KMS-11 (cell line): Measurements from ENCODE around the gene PGBD5.

Experiments used
- H2AFZ ChIP-seq: fragments of 200-600 bp; sonication (generic); 2 replicates; pipeline ENCODE4 v1.6.1; 2016; ENCODE audit warnings: antibody characterized with exemption, mixed run types, low read depth
- H3K27ac ChIP-seq: fragments of 200-600 bp; sonication (generic); 2 replicates; pipeline ENCODE4 v1.6.1; 2016; ENCODE audit warnings: mild to moderate bottlenecking, mixed run types
- H3K27me3 ChIP-seq: fragments of 200-600 bp; sonication (generic); 2 replicates; pipeline ENCODE4 v1.6.1; 2017; ENCODE audit warnings: mild to moderate bottlenecking, low read depth, mixed run types, moderate library complexity; ENCODE audit not compliant: insufficient read depth
- H3K36me3 ChIP-seq: fragments of 200-600 bp; sonication (generic); 2 replicates; pipeline ENCODE4 v1.6.1; 2017; ENCODE audit warnings: mild to moderate bottlenecking, mixed run types; ENCODE audit not compliant: insufficient read depth
- H3K4me1 ChIP-seq: fragments of 200-600 bp; sonication (generic); 2 replicates; pipeline ENCODE4 v1.6.1; 2016; ENCODE audit warnings: mild to moderate bottlenecking, low read depth, mixed run types; ENCODE audit not compliant: poor library complexity, severe bottlenecking
- H3K4me2 ChIP-seq: fragments of 200-600 bp; sonication (generic); 2 replicates; pipeline ENCODE4 v1.7.0; 2016; ENCODE audit warnings: mild to moderate bottlenecking, mixed run types
- H3K4me3 ChIP-seq: fragments of 200-600 bp; sonication (generic); IDR thresholded peaks from 2 replicates; pipeline ENCODE4 v1.6.1; 2017; ENCODE audit warnings: low read depth, low read length, mixed read lengths; ENCODE audit not compliant: insufficient read depth
- H3K79me2 ChIP-seq: fragments of 200-600 bp; sonication (generic); 2 replicates; pipeline ENCODE4 v1.6.1; 2016; ENCODE audit warnings: low read depth, mixed run types; ENCODE audit not compliant: insufficient read depth
- H3K9ac ChIP-seq: fragments of 200-600 bp; sonication (generic); 2 replicates; pipeline ENCODE4 v1.6.1; 2016; ENCODE audit warnings: mild to moderate bottlenecking, mixed run types
- H4K20me1 ChIP-seq: fragments of 200-600 bp; sonication (generic); 2 replicates; pipeline ENCODE4 v1.6.1; 2016; ENCODE audit warnings: mild to moderate bottlenecking, mixed run types; ENCODE audit not compliant: insufficient read depth
- TF ChIP-seq, protein P1 (sequence below): fragments of 200-600 bp; sonication (generic); conservative IDR thresholded peaks from 2 replicates; pipeline ENCODE4 v1.6.1; 2017; ENCODE audit warnings: low read depth, mild to moderate bottlenecking, antibody characterized with exemption, low read length, moderate library complexity, mixed read lengths

Gene PGBD5

DNA sequence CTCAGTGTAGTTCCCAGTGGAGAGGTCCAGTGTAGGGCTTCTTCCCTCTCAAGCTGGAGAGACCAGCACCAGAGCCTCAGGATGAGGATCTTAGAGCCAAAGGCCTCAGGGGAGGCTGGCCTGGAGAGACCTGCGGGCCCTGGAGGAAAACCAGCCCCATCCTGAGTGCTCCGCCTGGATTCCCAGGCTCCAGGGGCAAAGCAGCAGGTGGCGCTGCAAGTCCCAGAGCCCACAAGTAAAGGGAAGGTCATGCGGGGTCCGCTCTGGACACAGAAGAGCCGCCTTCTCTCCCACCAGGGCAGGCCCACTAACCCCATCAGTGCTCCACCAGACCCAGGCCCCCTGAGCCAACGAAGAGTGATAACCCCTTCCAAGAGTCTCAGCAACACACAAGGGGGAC, 22.7 kb downstream of the PGBD5 start:
- Histone ChIP-seq H3K27ac (no peak overlapping the region), H3K36me3 (no peaks in the 10 kb centered on the region), H3K4me3 (no peak overlapping the region), H2AFZ (no peak overlapping the region), H3K9ac (no peak overlapping the region), H3K27me3 (no peaks in the 10 kb centered on the region), H3K79me2 (no peaks in the 10 kb centered on the region), H3K4me2 (no peak overlapping the region), H4K20me1 (no peaks in the 10 kb centered on the region), H3K4me1 (no peaks in the 10 kb centered on the region)
- TF ChIP-seq, protein P1, sequence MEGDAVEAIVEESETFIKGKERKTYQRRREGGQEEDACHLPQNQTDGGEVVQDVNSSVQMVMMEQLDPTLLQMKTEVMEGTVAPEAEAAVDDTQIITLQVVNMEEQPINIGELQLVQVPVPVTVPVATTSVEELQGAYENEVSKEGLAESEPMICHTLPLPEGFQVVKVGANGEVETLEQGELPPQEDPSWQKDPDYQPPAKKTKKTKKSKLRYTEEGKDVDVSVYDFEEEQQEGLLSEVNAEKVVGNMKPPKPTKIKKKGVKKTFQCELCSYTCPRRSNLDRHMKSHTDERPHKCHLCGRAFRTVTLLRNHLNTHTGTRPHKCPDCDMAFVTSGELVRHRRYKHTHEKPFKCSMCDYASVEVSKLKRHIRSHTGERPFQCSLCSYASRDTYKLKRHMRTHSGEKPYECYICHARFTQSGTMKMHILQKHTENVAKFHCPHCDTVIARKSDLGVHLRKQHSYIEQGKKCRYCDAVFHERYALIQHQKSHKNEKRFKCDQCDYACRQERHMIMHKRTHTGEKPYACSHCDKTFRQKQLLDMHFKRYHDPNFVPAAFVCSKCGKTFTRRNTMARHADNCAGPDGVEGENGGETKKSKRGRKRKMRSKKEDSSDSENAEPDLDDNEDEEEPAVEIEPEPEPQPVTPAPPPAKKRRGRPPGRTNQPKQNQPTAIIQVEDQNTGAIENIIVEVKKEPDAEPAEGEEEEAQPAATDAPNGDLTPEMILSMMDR: no peak

DNA sequence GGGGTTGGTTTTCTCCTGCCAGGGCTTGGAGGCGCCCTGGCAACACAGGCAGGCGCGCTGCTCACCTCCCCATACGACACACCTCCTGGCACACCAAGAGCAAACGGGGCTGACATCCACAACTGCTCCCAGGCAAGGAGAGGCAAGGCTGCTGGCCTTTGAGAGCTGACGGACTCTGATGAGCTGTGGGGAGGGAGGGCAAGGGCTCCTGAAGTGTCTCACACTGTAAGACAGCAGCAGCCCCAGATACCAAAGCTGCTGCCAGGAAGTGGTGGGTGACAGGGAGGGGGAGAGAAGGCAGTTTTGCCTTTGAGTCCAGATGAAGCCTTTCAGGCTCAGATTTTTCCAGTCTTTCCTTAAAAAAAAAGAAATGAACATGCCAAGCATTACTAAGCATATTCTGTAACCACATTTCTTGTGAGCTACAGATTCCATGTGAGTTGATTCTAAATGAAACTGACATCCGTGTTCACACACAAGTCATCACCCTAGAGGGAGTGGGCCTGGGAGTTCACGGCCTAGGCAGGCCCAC, 24.3 kb downstream of the PGBD5 start:
- Histone ChIP-seq H4K20me1 (no peaks in the 10 kb centered on the region), H3K27me3 (no peaks in the 10 kb centered on the region), H3K36me3 (no peaks in the 10 kb centered on the region), H2AFZ (no peak overlapping the region), H3K9ac (no peak overlapping the region), H3K4me3 (no peak overlapping the region), H3K27ac (no peak overlapping the region), H3K79me2 (no peaks in the 10 kb centered on the region), H3K4me2 (no peak overlapping the region), H3K4me1 (no peaks in the 10 kb centered on the region)
- TF ChIP-seq, protein P1: no peak

- no peak overlapping the region for H3K4me2 ChIP-seq
- H3K4me3 ChIP-seq: no peak overlapping the region
- TF ChIP-seq, protein P1: no peak
- H3K27me3 ChIP-seq: no peaks in the 10 kb centered on the region
- no peaks in the 10 kb centered on the region for H3K36me3 ChIP-seq
- H3K4me1 ChIP-seq: no peaks in the 10 kb centered on the region
- H3K79me2 ChIP-seq: no peaks in the 10 kb centered on the region
- H2AFZ ChIP-seq: no peak overlapping the region
- no peaks in the 10 kb centered on the region for H4K20me1 ChIP-seq
- H3K9ac ChIP-seq: no peak overlapping the region
- no peak overlapping the region for H3K27ac ChIP-seq
Observed at GRCh38 chr1:230401101-230401500, 25.0 kb downstream of the PGBD5 start.

DNA sequence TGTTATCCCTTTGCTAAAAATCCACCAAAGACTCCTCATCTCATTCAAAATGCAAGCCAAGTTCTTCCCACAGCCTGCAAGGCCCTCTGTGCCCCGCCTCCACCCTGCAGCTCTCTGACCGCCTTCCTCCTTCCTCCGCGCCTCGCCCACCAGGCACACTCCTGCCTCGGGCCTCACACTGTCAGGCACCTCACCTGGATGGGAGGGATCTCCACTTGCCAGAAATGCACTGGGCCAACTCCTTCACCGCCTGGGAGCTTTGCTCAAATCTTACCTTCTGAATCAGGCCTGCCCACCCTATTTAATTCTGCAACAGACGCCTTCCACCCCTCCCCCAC, 26.2 kb downstream of the PGBD5 start:
- Histone ChIP-seq H4K20me1 (no peaks in the 10 kb centered on the region), H3K79me2 (no peaks in the 10 kb centered on the region), H3K36me3 (no peaks in the 10 kb centered on the region), H3K4me2 (no peak overlapping the region), H3K27ac (no peak overlapping the region), H3K4me3 (no peak overlapping the region), H3K27me3 (no peaks in the 10 kb centered on the region), H3K9ac (no peak overlapping the region), H2AFZ (no peak overlapping the region), H3K4me1 (no peaks in the 10 kb centered on the region)
- TF ChIP-seq, protein P1: no peak
